IMR-90 (cell line): ENCODE data around the gene PHF21B. TPM values are rescaled to one million over a fixed set of nuclear protein-coding genes. Genes with fewer than 3 reads are reported as not detected.

ENCODE experiments used
- ATAC-seq: fragments of 200-7000 bp; cut with Tn5 transposase; 2 replicates; pipeline ENCODE4 v1.9.1; 2020; ENCODE audit warnings: low read depth, mild to moderate bottlenecking, moderate library complexity
- BruUV-seq: library from RNA; stranded (reverse); fragments of 400-500 nt; replicated peaks from 2 replicates; lab custom pipeline; 2021; lab: Mats Ljungman, UMichigan
- CTCF ChIA-PET: fragments of 300-600 bp; formaldehyde crosslinking; extraction: SDS; loops from one replicate; lab custom pipeline; 2021; ENCODE audit warnings: antibody characterized with exemption; lab: Yijun Ruan, JAX
- POLR2A ChIA-PET: fragments of 300-600 bp; sonication (Branson Sonifier 250); formaldehyde crosslinking; loops from one replicate; lab custom pipeline; 2022; ENCODE audit warnings: antibody characterized with exemption; ENCODE audit not compliant: unreplicated experiment; lab: Charles Lee
- DNase-seq: peaks from one replicate; pipeline ENCODE4 v3.0.0; 2013
- H2AFZ ChIP-seq: replicated peaks from 2 replicates; pipeline ENCODE3; 2013; ENCODE audit warnings: low read length, mild to moderate bottlenecking; ENCODE audit not compliant: poor library complexity
- H2AK5ac ChIP-seq: 2 replicates; pipeline ENCODE4 v1.6.1; 2013; ENCODE audit warnings: low read depth, low read length, inconsistent platforms
- H2AK9ac ChIP-seq: replicated peaks from 2 replicates; pipeline ENCODE3; 2013; ENCODE audit warnings: mild to moderate bottlenecking, low read depth, low read length, moderate library complexity; ENCODE audit not compliant: poor library complexity
- H2BK120ac ChIP-seq: 2 replicates; pipeline ENCODE4 v1.6.1; 2013; ENCODE audit warnings: low read depth, low read length, inconsistent platforms
- H2BK15ac ChIP-seq: 3 replicates; pipeline ENCODE4 v1.6.1; 2013; ENCODE audit warnings: low read depth, low read length, inconsistent platforms
- H2BK20ac ChIP-seq: 2 replicates; pipeline ENCODE4 v1.6.1; 2013; ENCODE audit warnings: low read depth, mild to moderate bottlenecking, inconsistent platforms, low read length, moderate library complexity
- H2BK5ac ChIP-seq: 2 replicates; pipeline ENCODE4 v1.6.1; 2013; ENCODE audit warnings: mild to moderate bottlenecking, low read depth, low read length, inconsistent platforms; ENCODE audit not compliant: poor library complexity, severe bottlenecking
- H3K14ac ChIP-seq: replicated peaks from 2 replicates; pipeline ENCODE4 v1.6.1; 2013; ENCODE audit warnings: low read depth, low read length, inconsistent platforms
- H3K18ac ChIP-seq: 2 replicates; pipeline ENCODE4 v1.6.1; 2013; ENCODE audit warnings: low read depth, low read length, control low read depth
- H3K23ac ChIP-seq: 2 replicates; pipeline ENCODE4 v1.6.1; 2013; ENCODE audit warnings: low read depth, low read length, inconsistent platforms
- H3K27ac ChIP-seq: 2 replicates; pipeline ENCODE4 v1.5.1; 2013; ENCODE audit warnings: mild to moderate bottlenecking, control low read depth, low read length; ENCODE audit not compliant: insufficient read depth
- H3K27me3 ChIP-seq: 2 replicates; pipeline ENCODE4 v1.6.1; 2013; ENCODE audit warnings: low read length; ENCODE audit not compliant: control insufficient read depth, insufficient read depth
- H3K36me3 ChIP-seq: 2 replicates; pipeline ENCODE4 v1.6.1; 2013; ENCODE audit warnings: low read length, mixed read lengths; ENCODE audit not compliant: control insufficient read depth, insufficient read depth
- H3K4ac ChIP-seq: 2 replicates; pipeline ENCODE4 v1.6.1; 2013; ENCODE audit warnings: low read depth, low read length, inconsistent platforms
- H3K4me1 ChIP-seq: 2 replicates; pipeline ENCODE4 v1.6.1; 2013; ENCODE audit warnings: low read length, mixed read lengths; ENCODE audit not compliant: control insufficient read depth, insufficient read depth
- H3K4me2 ChIP-seq: 2 replicates; pipeline ENCODE4 v1.6.1; 2013; ENCODE audit warnings: low read depth, mild to moderate bottlenecking, control low read depth, low read length, moderate library complexity
- H3K4me3 ChIP-seq: 2 replicates; pipeline ENCODE4 v1.5.1; 2013; ENCODE audit warnings: low read depth, mild to moderate bottlenecking, control low read depth, low read length, moderate library complexity; ENCODE audit not compliant: insufficient read depth
- H3K56ac ChIP-seq: 2 replicates; pipeline ENCODE4 v1.6.1; 2013; ENCODE audit warnings: low read length, inconsistent platforms; ENCODE audit not compliant: insufficient read depth; ENCODE audit errors: extremely low read depth
- H3K79me1 ChIP-seq, 2 experiments: 2 replicates each; pipeline ENCODE4 v1.6.1; 2013; ENCODE audit warnings: low read length in 2 of 2, inconsistent platforms in 1 of 2, low read depth in 1 of 2
- H3K9ac ChIP-seq: 2 replicates; pipeline ENCODE4 v1.6.1; 2013; ENCODE audit warnings: low read depth, low read length, control low read depth
- H3K9me1 ChIP-seq: 2 replicates; pipeline ENCODE4 v1.6.1; 2013; ENCODE audit warnings: low read length, inconsistent platforms; ENCODE audit not compliant: insufficient read depth
- H3K9me3 ChIP-seq: 2 replicates; pipeline ENCODE4 v1.6.1; 2013; ENCODE audit warnings: low read length; ENCODE audit not compliant: control insufficient read depth, insufficient read depth
- H4K20me1 ChIP-seq: 2 replicates; pipeline ENCODE4 v1.6.1; 2013; ENCODE audit warnings: low read length, inconsistent platforms; ENCODE audit not compliant: insufficient read depth
- H4K5ac ChIP-seq: 2 replicates; pipeline ENCODE4 v1.6.1; 2013; ENCODE audit warnings: mild to moderate bottlenecking, low read depth, low read length, control low read depth
- H4K8ac ChIP-seq, 2 experiments: 2 replicates each; pipeline ENCODE4 v1.6.1; 2013; ENCODE audit warnings: low read depth in 2 of 2, low read length in 2 of 2, control low read depth in 1 of 2, inconsistent platforms in 1 of 2
- H4K91ac ChIP-seq: 2 replicates; pipeline ENCODE4 v1.6.1; 2013; ENCODE audit warnings: low read depth, low read length, inconsistent platforms; ENCODE audit not compliant: insufficient read depth
- BHLHE40 ChIP-seq: fragments of 150-350 bp; IDR thresholded peaks from 2 replicates; pipeline ENCODE4 v1.6.1; 2016; ENCODE audit warnings: mild to moderate bottlenecking, low read depth, low read length
- CEBPB ChIP-seq: IDR thresholded peaks from 2 replicates; pipeline ENCODE4 v1.6.1; 2012; ENCODE audit warnings: low read depth, low read length, improper control_type of control experiment
- CHD1 ChIP-seq: IDR thresholded peaks from 2 replicates; pipeline ENCODE4 v1.6.1; 2012; ENCODE audit warnings: low read depth, low read length, improper control_type of control experiment
- CTCF ChIP-seq: conservative IDR thresholded peaks from 2 replicates; pipeline ENCODE4 v1.5.1; 2012; ENCODE audit warnings: mild to moderate bottlenecking, low read depth, low read length, improper control_type of control experiment
- ELK1 ChIP-seq: fragments of 150-350 bp; IDR thresholded peaks from 2 replicates; pipeline ENCODE4 v1.6.1; 2016; ENCODE audit warnings: low read depth, mild to moderate bottlenecking, low read length, moderate library complexity, borderline replicate concordance
- FOS ChIP-seq: fragments of 150-350 bp; IDR thresholded peaks from 2 replicates; pipeline ENCODE4 v1.6.1; 2016; ENCODE audit warnings: low read depth, low read length
- MAZ ChIP-seq: IDR thresholded peaks from 2 replicates; pipeline ENCODE4 v1.6.1; 2012; ENCODE audit warnings: low read depth, mild to moderate bottlenecking, low read length, improper control_type of control experiment, moderate library complexity, borderline replicate concordance
- NFE2L2 ChIP-seq: fragments of 150-350 bp; IDR thresholded peaks from 2 replicates; pipeline ENCODE4 v1.6.1; 2016; ENCODE audit warnings: low read depth, mild to moderate bottlenecking, low read length
- RAD21 ChIP-seq: IDR thresholded peaks from 2 replicates; pipeline ENCODE4 v1.6.1; 2012; ENCODE audit warnings: low read length, improper control_type of control experiment
- RCOR1 ChIP-seq: IDR thresholded peaks from 2 replicates; pipeline ENCODE4 v1.6.1; 2012; ENCODE audit warnings: mild to moderate bottlenecking, low read length, improper control_type of control experiment; ENCODE audit not compliant: insufficient replicate concordance
- SMC3 ChIP-seq: fragments of 150-350 bp; IDR thresholded peaks from 2 replicates; pipeline ENCODE4 v1.6.1; 2016; ENCODE audit warnings: low read depth, mild to moderate bottlenecking, antibody characterized with exemption, low read length, moderate library complexity
- WGBS, 2 experiments: methylation state at CpG; one replicate each; pipeline versions ENCODE4 v1.1.5 to v1.1.7; 2013; ENCODE audit warnings: missing lambda C conversion rate in 2 of 2; ENCODE audit not compliant: insufficient read length in 1 of 2; ENCODE audit errors: extremely low coverage in 2 of 2; 5-methylcytosine and 5-hydroxymethylcytosine counted together
- dilution Hi-C: fragments of 300-500 bp; cut with HindIII; formaldehyde crosslinking; loops from one replicate; pipeline ENCODE4 v1.14.3; 2018; ENCODE audit warnings: low sequenced_read_pairs; ENCODE audit not compliant: unreplicated experiment
- in situ Hi-C: fragments of 300-500 bp; cut with MboI; formaldehyde crosslinking; loops from 3 replicates; pipeline ENCODE4 v1.14.3; 2019; ENCODE audit warnings: low sequenced_read_pairs, inconsistent platforms, mixed read lengths
- intact Hi-C: fragments of 100-400 bp; cut with micrococcal nuclease; formaldehyde crosslinking; loops from 2 replicates; pipeline ENCODE4 v1.10.0; 2022
- polyA plus RNA-seq, 3 experiments: library from polyadenylated mRNA; depleted of rRNA; stranded (reverse); fragments of >200 nt; gene quantifications; 2 replicates each; pipeline ENCODE4 v1.2.3, GENCODE V29; 2012; ENCODE audit warnings: low replicate concordance in 1 of 3
- total RNA-seq: library from RNA; depleted of rRNA; stranded (reverse); fragments of >200 nt; gene quantifications from 2 replicates; pipeline ENCODE4 v1.2.3, GENCODE V29; 2012

The PHF21B gene
- total and polyA plus RNA-seq, 2 of the 4 experiments (the other 2 are of a cell fraction): 0.02 TPM; not detected in 1

- TF ChIP-seq ELK1: no peak
Measured at GRCh38 chr22:45009606-45010531, at the start of gene PHF21B (continued).

- POLR2A ChIA-PET: no interaction called here
- Histone ChIP-seq H3K4me2 (no peak overlapping the region), H3K9ac (no peak overlapping the region), H3K27ac (no peak overlapping the region), H2AK9ac (no peak overlapping the region), H2BK120ac (no peak overlapping the region), H4K8ac (no peak overlapping the region), H3K4me3 (no peak overlapping the region), H3K18ac (no peak overlapping the region), H2BK15ac (no peak overlapping the region), H4K20me1 (peaks cover 2% of the 10 kb centered on the region; the same call in 1 of the 2 replicates), H3K4ac (no peak overlapping the region), H3K56ac (no peak overlapping the region), H4K5ac (no peak overlapping the region), H2AFZ (no peak overlapping the region), H3K27me3 (peaks cover 10% of the 10 kb centered on the region), H2AK5ac (no peak overlapping the region), H3K79me1 (no peaks in the 10 kb centered on the region), H3K9me1 (peaks cover 7% of the 10 kb centered on the region; the same call in 1 of the 2 replicates), H3K36me3 (no peaks in the 10 kb centered on the region), H3K14ac (no peak overlapping the region), H2BK5ac (no peak overlapping the region), H4K91ac (no peak overlapping the region), H3K23ac (no peak overlapping the region), H3K4me1 (peaks cover 7% of the 10 kb centered on the region; the same call in 1 of the 2 replicates), H3K9me3 (no peaks in the 10 kb centered on the region), H2BK20ac (no peak overlapping the region)
- in situ Hi-C loops: no loop called here
- WGBS, 2 experiments: no CpG with 5 or more reads among the region's 5 CpGs
- intact Hi-C loops: no loop called here
- CTCF ChIA-PET: no interaction called here
- dilution Hi-C loops: no loop called here
- BruUV-seq: no TSS peak
- ATAC-seq: no peak
- DNase-seq: no peak
- TF ChIP-seq CHD1: no peak
- no peak for TF ChIP-seq CEBPB
- TF ChIP-seq ELK1: no peak
- TF ChIP-seq RCOR1: no peak
- TF ChIP-seq NFE2L2: no peak
- TF ChIP-seq FOS: no peak
- no peak for TF ChIP-seq SMC3
- TF ChIP-seq CTCF: no peak
- TF ChIP-seq RAD21: no peak
- TF ChIP-seq MAZ: no peak
- no peak for TF ChIP-seq BHLHE40
Measured at GRCh38 chr22:45059296-45059695, 49.5 kb upstream of the PHF21B start.
